GM12878 (cell line): ENCODE data around the gene PPP1R11. TPM values are rescaled to one million over a fixed set of nuclear protein-coding genes. Genes with fewer than 3 reads are reported as not detected.

Experiments
- ATF3 ChIP-seq: IDR thresholded peaks from 2 replicates; pipeline ENCODE4 v1.6.1; 2011; ENCODE audit warnings: low read depth, mild to moderate bottlenecking, low read length, moderate library complexity, borderline replicate concordance; ENCODE audit errors: extremely low read depth
- ATF7 ChIP-seq: fragments of 450-650 bp; IDR thresholded peaks from 2 replicates; pipeline ENCODE4 v1.6.1; 2016; ENCODE audit warnings: low read depth, mild to moderate bottlenecking
- BCL11A ChIP-seq: IDR thresholded peaks from 2 replicates; pipeline ENCODE4 v1.6.1; 2011; ENCODE audit warnings: low read depth, low read length
- CBFB ChIP-seq: IDR thresholded peaks from 2 replicates; pipeline ENCODE4 v1.6.1; 2016; ENCODE audit warnings: antibody characterized with exemption, low read depth
- E4F1 ChIP-seq: fragments of 450-650 bp; IDR thresholded peaks from 2 replicates; pipeline ENCODE4 v1.6.1; 2018; ENCODE audit warnings: borderline replicate concordance, mild to moderate bottlenecking; ENCODE audit not compliant: partially characterized antibody
- EGR1 ChIP-seq, 2 experiments: IDR thresholded peaks; 1 replicate in 1 of 2; 2 replicates in 1 of 2; pipeline ENCODE4 v1.6.1; 2011 to 2012; ENCODE audit warnings: low read depth in 2 of 2, low read length in 2 of 2, borderline replicate concordance in 1 of 2, mild to moderate bottlenecking in 1 of 2, moderate library complexity in 1 of 2
- EP300 ChIP-seq, 2 experiments: fragments of 150-350 bp in 1 of 2; IDR thresholded peaks; 2 replicates each; pipeline ENCODE4 v1.6.1; 2011 to 2012; ENCODE audit warnings: low read depth in 2 of 2, low read length in 2 of 2, borderline replicate concordance in 1 of 2, improper control_type of control experiment in 1 of 2, inconsistent platforms in 1 of 2; ENCODE audit not compliant: control insufficient read depth in 1 of 2
- GATAD2B ChIP-seq: fragments of 450-650 bp; conservative IDR thresholded peaks from 2 replicates; pipeline ENCODE4 v1.6.1; 2017; ENCODE audit warnings: low read depth, mild to moderate bottlenecking, moderate library complexity
- HDAC6 ChIP-seq: fragments of 200-600 bp; sonication (generic); IDR thresholded peaks from one replicate; pipeline ENCODE4 v1.8.0; 2017; ENCODE audit warnings: antibody characterized with exemption; ENCODE audit not compliant: unreplicated experiment
- HDGF ChIP-seq: fragments of 450-650 bp; IDR thresholded peaks from 2 replicates; pipeline ENCODE4 v1.6.1; 2016; ENCODE audit warnings: antibody characterized with exemption
- IKZF1 ChIP-seq: fragments of 450-650 bp; conservative IDR thresholded peaks from 2 replicates; pipeline ENCODE4 v1.6.1; 2017; ENCODE audit warnings: antibody characterized with exemption, mild to moderate bottlenecking
- IKZF2 ChIP-seq, 2 experiments: fragments of 450-650 bp; IDR thresholded peaks; 2 replicates each; pipeline ENCODE4 v1.6.1; 2017; ENCODE audit warnings: mild to moderate bottlenecking in 2 of 2, moderate library complexity in 2 of 2
- JUNB ChIP-seq: IDR thresholded peaks from 2 replicates; pipeline ENCODE4 v1.6.1; 2016; ENCODE audit warnings: antibody characterized with exemption, mild to moderate bottlenecking
- MLLT1 ChIP-seq: fragments of 450-650 bp; IDR thresholded peaks from 2 replicates; pipeline ENCODE4 v1.6.1; 2016; ENCODE audit warnings: mild to moderate bottlenecking
- MTA2 ChIP-seq: fragments of 450-650 bp; IDR thresholded peaks from 2 replicates; pipeline ENCODE4 v1.6.1; 2016; ENCODE audit warnings: low read depth, mild to moderate bottlenecking, moderate library complexity
- NFYA ChIP-seq: IDR thresholded peaks from 2 replicates; pipeline ENCODE4 v1.6.1; 2011; ENCODE audit warnings: low read depth, mild to moderate bottlenecking, low read length, improper control_type of control experiment, borderline replicate concordance
- NR2F1 ChIP-seq: fragments of 450-650 bp; conservative IDR thresholded peaks from 2 replicates; pipeline ENCODE4 v1.6.1; 2017; ENCODE audit warnings: mild to moderate bottlenecking
- PAX5 ChIP-seq: IDR thresholded peaks from 2 replicates; pipeline ENCODE4 v1.6.1; 2011; ENCODE audit warnings: low read depth, low read length, borderline replicate concordance
- POLR2AphosphoS2 ChIP-seq: IDR thresholded peaks from 2 replicates; pipeline ENCODE4 v1.6.1; 2011; ENCODE audit warnings: low read depth, mild to moderate bottlenecking, low read length, improper control_type of control experiment, moderate library complexity
- RELB ChIP-seq: fragments of 450-650 bp; IDR thresholded peaks from 2 replicates; pipeline ENCODE4 v1.6.1; 2017; ENCODE audit warnings: low read depth, mild to moderate bottlenecking, moderate library complexity
- RUNX3 ChIP-seq: IDR thresholded peaks from 2 replicates; pipeline ENCODE4 v1.6.1; 2012; ENCODE audit warnings: low read length, inconsistent platforms
- STAT1 ChIP-seq: fragments of 450-650 bp; conservative IDR thresholded peaks from 2 replicates; pipeline ENCODE4 v1.6.1; 2014; ENCODE audit warnings: antibody characterized with exemption, mild to moderate bottlenecking
- SUZ12 ChIP-seq: fragments of 200-600 bp; sonication (generic); IDR thresholded peaks from one replicate; pipeline ENCODE4 v1.6.1; 2018; ENCODE audit warnings: antibody characterized with exemption, mild to moderate bottlenecking; ENCODE audit not compliant: unreplicated experiment
- YBX1 ChIP-seq: fragments of 450-650 bp; IDR thresholded peaks from 2 replicates; pipeline ENCODE4 v1.6.1; 2016; ENCODE audit warnings: antibody characterized with exemption
- ZNF217 ChIP-seq: fragments of 450-650 bp; IDR thresholded peaks from 2 replicates; pipeline ENCODE4 v1.6.1; 2017; ENCODE audit warnings: antibody characterized with exemption, mild to moderate bottlenecking
- ZSCAN29 ChIP-seq: fragments of 450-650 bp; IDR thresholded peaks from 2 replicates; pipeline ENCODE4 v1.6.1; 2017; ENCODE audit warnings: mild to moderate bottlenecking, moderate library complexity
- polyA plus RNA-seq, 11 experiments: library from polyadenylated mRNA; depleted of rRNA in 4 of 11; unstranded in 6 of 11; stranded (reverse) in 5 of 11; fragments of >200 nt; fragmentation: Nextera tagmentation in 4 of 11; fragmentation: Illumina TruSeq in 1 of 11; extraction: Ambion mirVana in 4 of 11; extraction: Trizol in 1 of 11; gene quantifications; 1 replicate in 1 of 11; 2 replicates in 10 of 11; pipeline versions ENCODE4 v1.2.1 to v1.2.3, GENCODE V29; 2011 to 2016; ENCODE audit warnings: inconsistent platforms in 2 of 11, missing spikeins in 2 of 11, low read depth in 1 of 11
- total RNA-seq, 4 experiments: library from RNA; depleted of rRNA in 3 of 4; stranded (reverse); fragments of >200 nt in 3 of 4; fragmentation: Illumina TruSeq in 1 of 4; extraction: Trizol in 1 of 4; gene quantifications; 2 replicates each; pipeline versions ENCODE4 v1.2.1 to v1.2.3, GENCODE V29; 2013 to 2021

PPP1R11 gene
- total and polyA plus RNA-seq, 10 of the 15 experiments (the other 5 are each of a cell fraction or from before 2014, with no cell fraction given): 12.6 to 56.1 (median 33.5) TPM

- TF ChIP-seq E4F1 (no peak), NFYA (no peak), NR2F1 (peak; percentile 97), HDAC6 (no peak), BCL11A (0 out of 2 replicates have a peak, but pooled peaks have one; percentile 7), YBX1 (no peak), IKZF1 (peak; percentile 82), MTA2 (peak; percentile 79), IKZF2 (IDR thresholded peaks at IDR 0.05) (peak; percentile 55 to 68; a peak in 3 of 4 replicates), SUZ12 (no peak), EP300 (IDR thresholded peaks at IDR 0.05; ENCODE audit: borderline replicate concordance in 1 of 2, control insufficient read depth in 1 of 2, low read depth in 2 of 2, low read length in 2 of 2) (0 out of 4 replicates have a peak, but pooled peaks of 1 of the 2 experiments have one; percentile 39), CBFB (no peak), HDGF (peak; percentile 70; the same call in 1 of the 2 replicates), EGR1 (IDR thresholded peaks at IDR 0.05; ENCODE audit: borderline replicate concordance in 1 of 2, low read depth in 2 of 2, low read length in 2 of 2) (no peak), JUNB (no peak), POLR2AphosphoS2 (no peak), RELB (peak; percentile 89), RUNX3 (no peak), GATAD2B (peak; percentile 87), ATF7 (peak; percentile 62), ZNF217 (no peak), ZSCAN29 (0 out of 2 replicates have a peak, but pooled peaks have one; percentile 56), MLLT1 (peak; percentile 23; the same call in 1 of the 2 replicates), STAT1 (no peak), ATF3 (no peak), PAX5 (no peak)
Measured at GRCh38 chr6:30113003-30113759, 46.2 kb downstream of the PPP1R11 start, which contains the start of gene TRIM31 (continued).
